K562 (cell line): ENCODE results near the gene R3HDM2. TPM values are rescaled to one million over a fixed set of nuclear protein-coding genes. Genes with fewer than 3 reads are reported as not detected.
A peak's percentile ranks its signal among the peaks of the same experiment; 100 is the strongest.

Experiments used
- ATF6 ChIP-seq: sonication (generic); formaldehyde crosslinking; IDR thresholded peaks from 2 replicates; pipeline ENCODE4 v1.4.0; 2020; ENCODE audit warnings: mild to moderate bottlenecking, missing genetic modification reagents
- CBFA2T2 ChIP-seq: fragments of 450-650 bp; conservative IDR thresholded peaks from 2 replicates; pipeline ENCODE4 v1.6.1; 2017; ENCODE audit warnings: mild to moderate bottlenecking
- GATAD2A ChIP-seq: fragments of 450-650 bp; IDR thresholded peaks from 2 replicates; pipeline ENCODE4 v1.6.1; 2017
- KDM4B ChIP-seq, 2 experiments: fragments of 450-650 bp in 1 of 2; sonication (generic) in 1 of 2; IDR thresholded peaks; 2 replicates each; pipeline ENCODE4 v1.6.1; 2016 to 2017; ENCODE audit warnings: borderline replicate concordance in 2 of 2, antibody characterized with exemption in 1 of 2, low read depth in 1 of 2, mild to moderate bottlenecking in 1 of 2
- KLF16 ChIP-seq: IDR thresholded peaks from 2 replicates; pipeline ENCODE4 v1.6.1; 2016; ENCODE audit warnings: antibody characterized with exemption
- MBD1 ChIP-seq: fragments of 250-450 bp; sonication (Bioruptor Pico); IDR thresholded peaks from 2 replicates; pipeline ENCODE4 v1.8.0; 2022; ENCODE audit warnings: inconsistent platforms
- MIER1 ChIP-seq: fragments of 450-650 bp; IDR thresholded peaks from 2 replicates; pipeline ENCODE4 v1.6.1; 2016; ENCODE audit warnings: antibody characterized with exemption, mild to moderate bottlenecking, low read depth
- NFE2 ChIP-seq: IDR thresholded peaks from 2 replicates; pipeline ENCODE4 v1.6.1; 2014; ENCODE audit warnings: antibody characterized with exemption, low read depth
- SMARCA4 ChIP-seq: fragments of 450-650 bp; IDR thresholded peaks from 2 replicates; pipeline ENCODE4 v1.6.1; 2016
- STAT5A ChIP-seq: IDR thresholded peaks from 2 replicates; pipeline ENCODE4 v1.6.1; 2012; ENCODE audit warnings: low read length, inconsistent platforms, borderline replicate concordance
- TFE3 ChIP-seq: fragments of 450-650 bp; formaldehyde crosslinking; IDR thresholded peaks from 2 replicates; pipeline ENCODE4 v1.4.0; 2020; ENCODE audit warnings: mild to moderate bottlenecking, mixed read lengths
- U2AF2 ChIP-seq: fragments of 200-400 bp; formaldehyde crosslinking; optimal IDR thresholded peaks from 2 replicates; pipeline ENCODE3; 2017; ENCODE audit warnings: low read depth, mild to moderate bottlenecking, low read length
- ZBED1 ChIP-seq: IDR thresholded peaks from 2 replicates; pipeline ENCODE4 v1.6.1; 2014
- ZNF695 ChIP-seq: fragments of 450-650 bp; formaldehyde crosslinking; IDR thresholded peaks from 2 replicates; pipeline ENCODE4 v1.4.0; 2020; ENCODE audit warnings: mild to moderate bottlenecking, moderate library complexity
- polyA plus RNA-seq, 8 experiments: library from polyadenylated mRNA; depleted of rRNA in 4 of 8; stranded (reverse) in 5 of 8; unstranded in 3 of 8; fragments of >200 nt; fragmentation: Nextera tagmentation in 2 of 8; fragmentation: Illumina TruSeq in 1 of 8; extraction: Ambion mirVana in 2 of 8; extraction: Trizol in 1 of 8; gene quantifications; 2 replicates each; pipeline versions ENCODE4 v1.2.1 to v1.2.3, GENCODE V29; 2011 to 2014; ENCODE audit warnings: inconsistent platforms in 1 of 8, missing spikeins in 1 of 8
- total RNA-seq, 7 experiments: library from RNA; depleted of rRNA in 6 of 7; stranded (reverse); fragments of >200 nt in 6 of 7; fragmentation: Illumina TruSeq in 2 of 7; extraction: Trizol in 2 of 7; gene quantifications; 2 replicates each; pipeline versions ENCODE4 v1.2.1 to v1.2.3, GENCODE V29; 2011 to 2021; ENCODE audit warnings: low replicate concordance in 1 of 7
- TF ChIP-seq, protein P1 (sequence below), 3 experiments: fragments of 200-800 bp in 1 of 3; fragments of 250-450 bp in 1 of 3; fragments of 450-650 bp in 1 of 3; sonication (Bioruptor Pico) in 1 of 3; sonication (Bioruptor generic) in 1 of 3; formaldehyde crosslinking in 1 of 3; IDR thresholded peaks; 2 replicates each; pipeline versions ENCODE4 v1.6.1 to v1.8.0; 2016 to 2022; ENCODE audit warnings: mild to moderate bottlenecking in 2 of 3, missing genetic modification characterization in 2 of 3, missing compliant biosample characterization in 1 of 3, moderate library complexity in 1 of 3
- TF ChIP-seq, protein P2 (sequence below): sonication (generic); formaldehyde crosslinking; IDR thresholded peaks from 2 replicates; pipeline ENCODE4 v1.8.1; 2023; ENCODE audit warnings: mild to moderate bottlenecking, missing genetic modification reagents

The R3HDM2 gene
- total and polyA plus RNA-seq, 9 of the 15 experiments (the other 6 are each of a cell fraction or from before 2014, with no cell fraction given) = 3.3 to 18.8 (median 9.0) TPM

DNA sequence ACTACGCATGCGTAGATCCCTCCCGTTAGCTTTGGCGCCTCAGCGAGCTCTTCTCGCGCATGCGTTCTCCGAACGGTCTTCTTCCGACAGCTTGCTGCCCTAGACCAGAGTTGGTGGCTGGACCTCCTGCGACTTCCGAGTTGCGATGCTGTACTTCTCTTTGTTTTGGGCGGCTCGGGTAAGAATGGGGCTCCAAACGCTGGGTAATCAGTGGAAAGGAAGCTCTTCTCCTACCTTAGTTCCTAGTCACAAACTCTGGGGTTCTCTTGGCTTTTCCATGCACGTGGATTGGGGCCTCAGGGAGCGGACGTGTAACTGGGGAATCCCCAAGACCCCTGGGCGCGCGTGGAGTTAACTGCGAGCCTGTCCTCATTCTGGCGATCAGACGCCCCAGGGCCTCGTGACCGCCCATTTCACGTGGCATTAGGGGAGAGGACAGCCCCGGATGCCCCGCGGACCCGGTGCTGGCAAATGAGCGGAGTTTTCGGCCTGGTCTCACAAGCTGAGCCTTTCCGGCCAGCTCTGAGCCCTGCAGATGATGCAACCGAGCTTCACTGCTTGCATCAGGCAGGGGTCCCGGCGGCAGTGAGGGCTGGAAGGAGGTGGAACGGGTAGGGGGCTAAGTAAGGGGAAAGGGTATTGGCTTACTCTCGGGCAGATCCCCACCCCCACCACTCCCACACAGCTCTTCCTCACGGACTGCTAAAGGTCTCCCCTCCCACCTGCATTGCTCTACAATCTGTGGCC is 201.0 kb downstream of the R3HDM2 start, which contains the start of gene SHMT2 (continued):
- TF ChIP-seq TFE3 (CRISPR knock-in tag) = 0 out of 2 replicates have a peak, but pooled peaks have one; percentile 10
- TF ChIP-seq NFE2 = no peak
- TF ChIP-seq ATF6 (CRISPR knock-in tag) = no peak
- TF ChIP-seq KDM4B (IDR thresholded peaks at IDR 0.05; ENCODE audit: borderline replicate concordance in 2 of 2, low read depth in 1 of 2) = no peak
- TF ChIP-seq SMARCA4 = no peak; the same call in 1 of the 2 replicates
- no peak for TF ChIP-seq MBD1 (CRISPR knock-in tag)
- no peak for TF ChIP-seq STAT5A
- TF ChIP-seq, protein P1, sequence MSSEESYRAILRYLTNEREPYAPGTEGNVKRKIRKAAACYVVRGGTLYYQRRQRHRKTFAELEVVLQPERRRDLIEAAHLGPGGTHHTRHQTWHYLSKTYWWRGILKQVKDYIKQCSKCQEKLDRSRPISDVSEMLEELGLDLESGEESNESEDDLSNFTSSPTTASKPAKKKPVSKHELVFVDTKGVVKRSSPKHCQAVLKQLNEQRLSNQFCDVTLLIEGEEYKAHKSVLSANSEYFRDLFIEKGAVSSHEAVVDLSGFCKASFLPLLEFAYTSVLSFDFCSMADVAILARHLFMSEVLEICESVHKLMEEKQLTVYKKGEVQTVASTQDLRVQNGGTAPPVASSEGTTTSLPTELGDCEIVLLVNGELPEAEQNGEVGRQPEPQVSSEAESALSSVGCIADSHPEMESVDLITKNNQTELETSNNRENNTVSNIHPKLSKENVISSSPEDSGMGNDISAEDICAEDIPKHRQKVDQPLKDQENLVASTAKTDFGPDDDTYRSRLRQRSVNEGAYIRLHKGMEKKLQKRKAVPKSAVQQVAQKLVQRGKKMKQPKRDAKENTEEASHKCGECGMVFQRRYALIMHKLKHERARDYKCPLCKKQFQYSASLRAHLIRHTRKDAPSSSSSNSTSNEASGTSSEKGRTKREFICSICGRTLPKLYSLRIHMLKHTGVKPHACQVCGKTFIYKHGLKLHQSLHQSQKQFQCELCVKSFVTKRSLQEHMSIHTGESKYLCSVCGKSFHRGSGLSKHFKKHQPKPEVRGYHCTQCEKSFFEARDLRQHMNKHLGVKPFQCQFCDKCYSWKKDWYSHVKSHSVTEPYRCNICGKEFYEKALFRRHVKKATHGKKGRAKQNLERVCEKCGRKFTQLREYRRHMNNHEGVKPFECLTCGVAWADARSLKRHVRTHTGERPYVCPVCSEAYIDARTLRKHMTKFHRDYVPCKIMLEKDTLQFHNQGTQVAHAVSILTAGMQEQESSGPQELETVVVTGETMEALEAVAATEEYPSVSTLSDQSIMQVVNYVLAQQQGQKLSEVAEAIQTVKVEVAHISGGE (CRISPR knock-in tag; IDR thresholded peaks at IDR 0.05) = 0 out of 6 replicates have a peak, but pooled peaks of 1 of the 3 experiments have one; percentile 46
- no peak for TF ChIP-seq KLF16
- TF ChIP-seq ZBED1 = no peak
- TF ChIP-seq U2AF2 = no peak
- TF ChIP-seq, protein P2, sequence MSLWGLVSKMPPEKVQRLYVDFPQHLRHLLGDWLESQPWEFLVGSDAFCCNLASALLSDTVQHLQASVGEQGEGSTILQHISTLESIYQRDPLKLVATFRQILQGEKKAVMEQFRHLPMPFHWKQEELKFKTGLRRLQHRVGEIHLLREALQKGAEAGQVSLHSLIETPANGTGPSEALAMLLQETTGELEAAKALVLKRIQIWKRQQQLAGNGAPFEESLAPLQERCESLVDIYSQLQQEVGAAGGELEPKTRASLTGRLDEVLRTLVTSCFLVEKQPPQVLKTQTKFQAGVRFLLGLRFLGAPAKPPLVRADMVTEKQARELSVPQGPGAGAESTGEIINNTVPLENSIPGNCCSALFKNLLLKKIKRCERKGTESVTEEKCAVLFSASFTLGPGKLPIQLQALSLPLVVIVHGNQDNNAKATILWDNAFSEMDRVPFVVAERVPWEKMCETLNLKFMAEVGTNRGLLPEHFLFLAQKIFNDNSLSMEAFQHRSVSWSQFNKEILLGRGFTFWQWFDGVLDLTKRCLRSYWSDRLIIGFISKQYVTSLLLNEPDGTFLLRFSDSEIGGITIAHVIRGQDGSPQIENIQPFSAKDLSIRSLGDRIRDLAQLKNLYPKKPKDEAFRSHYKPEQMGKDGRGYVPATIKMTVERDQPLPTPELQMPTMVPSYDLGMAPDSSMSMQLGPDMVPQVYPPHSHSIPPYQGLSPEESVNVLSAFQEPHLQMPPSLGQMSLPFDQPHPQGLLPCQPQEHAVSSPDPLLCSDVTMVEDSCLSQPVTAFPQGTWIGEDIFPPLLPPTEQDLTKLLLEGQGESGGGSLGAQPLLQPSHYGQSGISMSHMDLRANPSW (CRISPR knock-in tag) = peak; percentile 36; the same call in 1 of the 2 replicates
- TF ChIP-seq GATAD2A = no peak
- no peak for TF ChIP-seq CBFA2T2
- TF ChIP-seq ZNF695 = no peak
- TF ChIP-seq MIER1 = no peak
